Mammary epithelial cell (primary cell): ENCODE measurements around the gene BAHCC1.

Experiments used
- EZH2 ChIP-seq: IDR thresholded peaks from 2 replicates; pipeline ENCODE4 v1.6.1; 2012; ENCODE audit warnings: low read length, inconsistent platforms, borderline replicate concordance
- TF ChIP-seq, protein P1 (sequence below), 2 donors: IDR thresholded peaks in 1 of 2; conservative IDR thresholded peaks in 1 of 2; 2 replicates each; pipeline ENCODE4 v1.5.1; 2011 to 2012; ENCODE audit warnings: inconsistent platforms in 2 of 2, low read length in 2 of 2, mild to moderate bottlenecking in 2 of 2, control low read depth in 1 of 2, low read depth in 1 of 2; ENCODE audit not compliant: insufficient read depth in 1 of 2; ENCODE audit errors: extremely low read depth in 1 of 2

DNA sequence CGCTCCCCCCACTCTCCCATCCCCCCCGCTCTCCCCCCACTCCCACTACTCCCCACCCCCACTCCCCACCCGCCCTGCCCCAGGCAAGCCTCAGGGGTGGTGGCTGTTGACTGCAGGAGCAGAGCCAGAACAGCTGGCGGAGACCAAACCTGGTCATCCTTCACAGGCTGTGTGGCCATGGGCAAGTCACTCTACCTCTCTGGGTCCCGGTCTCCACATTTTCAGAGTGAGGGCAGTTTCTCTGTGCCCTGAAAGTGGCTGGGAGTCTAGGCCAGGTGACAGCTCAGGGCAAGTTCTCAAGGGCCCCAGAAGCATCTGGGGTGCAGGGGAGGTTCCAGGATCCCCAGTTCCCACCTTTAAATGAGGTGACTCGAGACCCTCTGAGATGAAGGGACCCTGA lies 15.1 kb upstream of the BAHCC1 start:
- TF ChIP-seq EZH2 = no peak
- TF ChIP-seq, protein P1, sequence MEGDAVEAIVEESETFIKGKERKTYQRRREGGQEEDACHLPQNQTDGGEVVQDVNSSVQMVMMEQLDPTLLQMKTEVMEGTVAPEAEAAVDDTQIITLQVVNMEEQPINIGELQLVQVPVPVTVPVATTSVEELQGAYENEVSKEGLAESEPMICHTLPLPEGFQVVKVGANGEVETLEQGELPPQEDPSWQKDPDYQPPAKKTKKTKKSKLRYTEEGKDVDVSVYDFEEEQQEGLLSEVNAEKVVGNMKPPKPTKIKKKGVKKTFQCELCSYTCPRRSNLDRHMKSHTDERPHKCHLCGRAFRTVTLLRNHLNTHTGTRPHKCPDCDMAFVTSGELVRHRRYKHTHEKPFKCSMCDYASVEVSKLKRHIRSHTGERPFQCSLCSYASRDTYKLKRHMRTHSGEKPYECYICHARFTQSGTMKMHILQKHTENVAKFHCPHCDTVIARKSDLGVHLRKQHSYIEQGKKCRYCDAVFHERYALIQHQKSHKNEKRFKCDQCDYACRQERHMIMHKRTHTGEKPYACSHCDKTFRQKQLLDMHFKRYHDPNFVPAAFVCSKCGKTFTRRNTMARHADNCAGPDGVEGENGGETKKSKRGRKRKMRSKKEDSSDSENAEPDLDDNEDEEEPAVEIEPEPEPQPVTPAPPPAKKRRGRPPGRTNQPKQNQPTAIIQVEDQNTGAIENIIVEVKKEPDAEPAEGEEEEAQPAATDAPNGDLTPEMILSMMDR (conservative IDR thresholded peaks at IDR 0.05 in 1 of 2, IDR thresholded peaks at IDR 0.05 in 1 of 2; ENCODE audit: extremely low read depth in 1 of 2, insufficient read depth in 1 of 2, low read depth in 1 of 2, low read length in 2 of 2) = no peak
